HG03575 (cell line): ENCODE measurements around the gene FKBP4.

Experiments used
- ATAC-seq: cut with Tn5 transposase; IDR thresholded peaks from one replicate; pipeline ENCODE4 v1.9.1; 2021; ENCODE audit not compliant: unreplicated experiment, insufficient number of reproducible peaks, low FRiP score; ENCODE audit errors: extremely low read depth

FKBP4 gene

DNA sequence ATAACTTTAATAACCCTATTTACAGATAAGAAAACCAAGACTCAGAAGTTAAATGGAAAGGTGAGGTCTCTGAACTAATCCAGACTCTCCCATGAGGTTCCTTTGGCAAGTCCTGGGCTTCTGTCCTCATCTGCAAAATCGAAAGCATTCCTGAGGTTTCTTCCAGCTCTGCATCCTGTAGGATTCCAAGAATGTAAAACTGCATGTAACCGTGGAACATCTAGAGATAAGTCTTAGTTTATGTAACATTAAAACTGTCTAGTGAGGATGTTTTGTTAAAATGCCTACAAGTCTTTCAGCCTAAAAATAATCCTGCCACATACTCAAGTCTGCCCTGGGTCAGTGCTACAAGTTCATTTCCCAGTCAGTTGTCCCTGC is 10.4 kb downstream of the FKBP4 start:
- ATAC-seq: no peak

- ATAC-seq: no peak
These were observed 11.9 kb downstream of the FKBP4 start for GRCh38 chr12:2806700-2807099.

DNA sequence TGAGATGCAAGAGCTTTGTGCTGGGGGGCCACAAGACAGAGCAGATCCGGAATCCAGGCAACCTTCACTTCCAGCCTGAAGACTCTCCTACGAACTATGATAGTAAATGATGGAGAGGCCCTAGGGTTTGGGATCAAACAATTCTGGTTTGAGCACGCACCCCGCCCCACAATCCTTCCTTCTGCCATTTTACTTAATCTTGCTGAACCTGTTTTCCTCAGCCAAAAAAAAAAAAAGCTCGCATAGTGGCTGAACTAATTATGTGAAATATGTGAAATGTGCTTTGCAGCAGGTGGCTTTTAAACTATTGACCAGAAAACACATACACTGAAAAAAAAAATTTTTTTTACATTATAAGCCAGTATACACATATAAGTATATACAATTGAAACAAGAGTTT is 17.0 kb downstream of the FKBP4 start:
- no peak for ATAC-seq

GRCh38 chr12:2812290-2813213 is 17.8 kb downstream of the FKBP4 start, which contains the start of gene ITFG2:
ITFG2 (plus strand) TSS chr12:2812668; CDS start chr12:2812761, 93 bp downstream.
- ATAC-seq: peak; percentile 66

DNA sequence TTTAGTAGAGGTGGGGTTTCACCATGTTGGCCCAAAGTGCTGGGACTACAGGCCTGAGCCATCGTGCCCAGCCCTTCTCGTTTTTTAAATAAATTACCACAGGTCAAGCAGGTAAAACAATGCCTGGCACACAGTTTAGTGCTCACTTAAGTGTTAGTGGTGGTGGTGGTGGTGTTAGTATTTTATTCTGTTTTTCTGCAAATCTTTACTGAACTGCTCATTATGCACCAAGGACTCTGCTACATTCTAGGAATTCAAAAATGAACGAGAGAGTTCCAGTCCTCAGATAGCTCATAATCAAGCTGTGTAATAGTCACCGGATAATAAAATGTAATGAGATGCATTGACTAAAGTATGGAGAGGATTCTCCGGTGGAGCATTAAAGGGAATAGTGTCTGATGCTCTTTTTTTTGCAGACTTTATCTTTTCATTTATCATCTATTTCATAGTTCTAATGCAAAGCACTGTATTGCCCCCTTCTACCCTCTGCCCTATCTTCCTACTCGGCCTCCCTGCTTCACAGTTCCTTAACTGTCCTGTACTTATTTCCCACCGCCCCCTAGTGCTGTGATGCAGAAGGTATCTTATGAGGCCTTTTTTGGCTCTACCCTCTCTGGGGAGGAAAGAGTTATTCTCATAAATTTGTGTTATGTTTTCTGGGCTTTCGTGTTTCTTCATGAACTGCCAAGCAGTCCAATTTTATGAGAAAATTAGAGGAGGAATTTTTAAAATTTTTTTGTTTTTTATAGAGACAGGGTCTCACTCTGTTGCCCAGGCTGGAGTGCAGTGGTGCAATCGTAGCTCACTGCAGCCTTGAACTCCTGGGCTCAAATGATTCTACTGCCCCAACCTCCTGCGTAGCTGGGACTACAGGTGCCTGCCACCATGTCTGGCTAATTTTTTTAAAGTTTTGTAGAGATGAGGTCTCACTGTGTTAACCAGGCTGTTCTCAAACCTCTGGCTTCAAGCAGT is 18.7 kb downstream of the FKBP4 start:
- ATAC-seq: no peak

GRCh38 chr12:2819810-2820209 is 25.0 kb downstream of the FKBP4 start:
- no peak for ATAC-seq

DNA sequence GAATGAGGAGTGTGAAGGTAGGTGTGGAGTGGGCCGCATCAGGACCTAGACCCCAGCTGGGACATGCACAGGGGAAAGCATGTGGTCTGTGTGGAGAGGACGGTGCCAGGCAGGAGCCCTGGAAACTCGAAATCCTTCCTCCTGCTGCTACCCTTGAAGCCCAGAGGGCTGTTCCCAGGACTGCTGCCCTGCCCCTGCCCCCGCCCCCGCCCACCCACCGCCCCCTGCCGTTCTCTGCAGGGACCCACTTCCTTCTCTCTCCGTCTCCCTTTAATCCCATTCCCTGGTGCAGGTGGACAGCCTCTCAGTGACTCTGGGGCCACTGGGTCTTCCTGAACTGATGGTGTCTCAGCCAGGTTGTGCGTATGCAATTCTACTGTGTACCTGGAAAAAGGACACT is 25.7 kb downstream of the FKBP4 start:
- ATAC-seq: no peak

GRCh38 chr12:2823483-2823882 is 28.7 kb downstream of the FKBP4 start:
- ATAC-seq: no peak

- no peak for ATAC-seq
These were observed 29.8 kb downstream of the FKBP4 start for GRCh38 chr12:2824541-2824940.

GRCh38 chr12:2825132-2825531 is 30.4 kb downstream of the FKBP4 start:
- ATAC-seq: no peak

- ATAC-seq: no peak
These were observed 31.3 kb downstream of the FKBP4 start for GRCh38 chr12:2826036-2826435.

DNA sequence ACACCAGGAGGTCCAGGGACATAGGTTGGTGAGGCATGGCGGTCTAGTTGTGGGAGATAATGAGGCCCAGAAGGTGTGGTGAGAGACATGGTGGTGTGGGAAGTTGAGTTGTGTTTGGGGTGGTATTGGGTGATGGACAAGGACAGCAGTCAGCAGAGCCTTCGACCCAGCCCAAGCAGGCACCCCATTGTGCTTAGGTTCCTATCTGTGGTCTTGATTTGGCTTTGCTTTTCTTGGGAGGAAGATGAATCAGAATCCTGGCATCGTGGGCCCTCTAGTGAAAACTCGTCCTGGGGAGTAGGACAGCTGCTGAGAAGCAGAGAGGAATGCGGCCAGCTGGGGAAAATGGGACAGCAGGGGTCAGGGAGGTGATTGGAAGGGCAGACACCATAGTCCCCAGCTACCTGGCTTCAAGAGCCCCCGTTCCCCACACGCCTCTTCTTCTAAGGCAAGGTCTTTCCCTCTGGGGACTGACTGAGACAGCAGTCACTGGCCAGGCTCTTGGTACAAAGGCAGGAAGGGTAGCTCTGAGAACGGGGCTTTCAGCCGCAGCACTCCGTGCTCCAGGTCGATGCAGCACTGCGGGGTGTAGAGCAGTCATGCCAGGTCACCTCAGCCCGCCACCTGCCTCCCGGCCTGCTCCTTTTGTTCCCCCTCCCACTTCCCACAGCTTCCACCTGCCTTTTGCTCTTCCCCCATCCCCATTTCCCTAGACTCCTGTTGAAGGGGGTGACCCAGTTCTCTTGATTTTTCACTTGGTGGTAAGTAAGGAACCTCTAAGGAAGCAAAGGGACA is 32.1 kb downstream of the FKBP4 start:
- no peak for ATAC-seq

DNA sequence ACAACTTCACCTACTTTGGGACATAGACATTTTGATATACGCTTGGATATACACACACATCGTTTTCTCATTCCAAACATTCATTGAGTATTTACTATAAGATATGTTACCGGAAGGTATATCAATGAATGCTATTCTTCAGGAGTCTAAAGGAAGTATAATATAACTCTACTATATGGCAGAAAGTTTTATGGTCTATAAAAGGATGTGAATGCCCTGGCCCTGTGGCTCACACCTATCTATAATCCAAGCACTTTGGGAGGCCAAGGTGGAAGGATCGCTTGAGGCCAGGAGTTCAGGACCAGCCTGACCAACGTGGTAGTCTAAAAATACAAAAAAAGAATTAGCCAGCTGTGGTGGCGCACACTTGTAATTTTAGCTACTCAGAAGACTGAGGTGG is 34.5 kb downstream of the FKBP4 start:
- no peak for ATAC-seq

DNA sequence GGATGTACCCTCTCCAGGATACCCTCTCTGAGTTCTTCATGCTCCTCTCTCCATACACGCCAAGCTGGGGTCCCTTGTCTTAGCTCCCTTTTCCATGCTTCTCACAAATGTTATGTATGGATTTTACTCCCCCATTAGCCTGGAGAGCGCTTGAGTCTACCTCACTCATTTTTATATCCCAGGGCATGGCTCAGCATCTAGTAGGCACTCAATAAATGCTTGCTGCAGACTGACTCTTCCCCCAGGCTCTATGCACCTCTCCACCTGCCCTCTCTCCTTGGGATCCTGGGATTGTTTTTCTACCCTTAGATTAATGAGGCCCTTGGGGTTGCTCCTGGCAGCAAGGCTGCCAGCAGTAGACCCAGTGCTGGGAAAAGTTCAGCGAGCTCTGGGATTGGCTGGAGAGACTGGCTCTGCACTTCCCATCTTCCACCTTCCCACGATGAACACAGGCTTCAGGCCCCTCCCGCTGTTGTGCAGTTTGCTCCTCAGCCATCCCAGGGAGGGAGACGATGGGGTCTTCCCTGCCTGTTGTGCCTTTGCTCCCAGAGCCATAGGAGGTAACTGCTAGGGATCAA is 37.9 kb downstream of the FKBP4 start:
- ATAC-seq: no peak

- ATAC-seq: no peak
These were observed 38.6 kb downstream of the FKBP4 start for GRCh38 chr12:2833327-2833726.

DNA sequence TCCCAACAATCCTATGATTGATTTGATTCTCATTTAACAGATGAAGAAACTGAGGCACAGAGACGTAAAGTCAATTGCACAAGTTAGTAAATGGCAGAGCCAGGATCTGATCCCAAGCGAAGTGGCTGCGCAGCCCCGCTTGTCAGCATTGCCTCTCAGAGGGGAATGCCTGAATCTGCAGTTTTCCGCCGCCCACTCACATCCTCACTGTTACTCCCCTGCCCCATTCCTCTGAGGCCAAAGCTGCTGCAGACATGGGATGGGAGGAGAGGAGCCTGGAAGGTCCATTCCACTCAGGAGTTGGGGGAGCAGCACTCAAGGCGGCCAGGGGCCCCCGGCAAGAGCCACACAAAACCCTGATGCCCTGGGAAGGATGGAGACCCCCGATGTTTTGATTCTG is 39.0 kb downstream of the FKBP4 start:
- no peak for ATAC-seq

DNA sequence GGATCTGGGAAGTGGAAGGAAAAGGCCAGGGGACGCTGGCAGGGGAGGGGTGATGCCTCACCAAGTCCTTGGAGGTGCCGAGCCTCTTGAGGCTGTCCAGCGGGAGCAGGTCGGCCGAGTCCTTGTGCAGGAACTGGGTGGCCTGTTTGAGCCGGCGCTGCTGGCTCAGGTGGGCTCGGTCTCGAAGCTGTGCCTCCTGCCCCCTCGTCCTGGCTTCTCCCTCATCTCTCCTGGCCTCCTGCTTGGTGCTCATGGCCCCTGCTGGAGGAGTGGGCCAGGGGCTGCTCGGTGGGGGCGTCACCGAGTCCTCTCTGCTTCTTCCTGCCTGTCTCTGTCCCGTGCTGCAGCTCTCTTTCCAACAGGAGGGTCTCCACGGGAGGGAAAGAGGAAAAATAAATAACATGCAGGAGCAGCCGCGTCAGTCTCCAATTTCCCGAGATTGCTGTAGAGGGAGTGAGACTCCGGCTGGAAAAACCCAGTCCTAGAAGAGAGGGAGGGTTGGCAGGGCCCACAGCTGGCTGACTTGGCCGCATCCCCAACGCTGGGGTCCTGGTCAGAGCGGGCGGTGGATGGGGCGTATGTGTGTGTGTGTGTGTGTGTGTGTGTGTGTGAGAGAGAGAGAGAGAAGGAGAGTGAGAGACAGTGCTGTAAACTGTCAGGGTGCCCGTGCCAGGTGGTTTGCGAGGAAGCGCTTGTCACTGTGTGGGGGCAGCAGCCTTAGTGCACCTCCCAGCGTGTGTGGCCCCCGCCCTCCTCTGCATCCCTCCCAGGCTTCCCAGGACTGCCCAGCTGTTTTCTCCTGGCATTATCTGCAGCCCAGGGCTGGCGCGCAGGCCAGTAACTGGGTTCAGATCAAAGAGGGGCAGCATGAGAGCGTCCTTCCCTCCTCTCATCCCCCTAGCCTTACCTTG is 40.1 kb downstream of the FKBP4 start, which contains the start of gene NRIP2:
Gene NRIP2 (minus strand): TSS at position 455 of the 911 bp plus-strand sequence. CDS start 52 bp downstream, at position 403.
- ATAC-seq: no peak
